ENCODE measurements around the gene NEGR1. TPM values are rescaled to one million over a fixed set of nuclear protein-coding genes. Genes with fewer than 3 reads are reported as not detected.

The NEGR1 gene
- total RNA-seq, 2 experiments from 2014 or later = not detected

- no peak overlapping the region for H3K4me3 Mint-ChIP-seq
- H3K27me3 Mint-ChIP-seq = no peaks in the 10 kb centered on the region
- ChIA-PET POLR2A (no interaction called here), CTCF (no interaction called here)
- no peak for DNase-seq
- no peaks in the 10 kb centered on the region for H3K36me3 Mint-ChIP-seq (ENCODE audit: low read depth)
- no peak overlapping the region for H3K27ac Mint-ChIP-seq
- no peaks in the 10 kb centered on the region for H3K4me1 Mint-ChIP-seq
- peaks cover 6% of the 10 kb centered on the region for H3K9me3 Mint-ChIP-seq
Observed at GRCh38 chr1:71861022-71861421, 421.3 kb downstream of the NEGR1 start.

- no peak overlapping the region for H3K27ac Mint-ChIP-seq
- POLR2A ChIA-PET = no interaction called here
- DNase-seq = no peak
- no peaks in the 10 kb centered on the region for H3K27me3 Mint-ChIP-seq
- CTCF ChIA-PET = no interaction called here
- peaks cover 6% of the 10 kb centered on the region for H3K9me3 Mint-ChIP-seq
- no peak overlapping the region for H3K4me3 Mint-ChIP-seq
- no peaks in the 10 kb centered on the region for H3K36me3 Mint-ChIP-seq (ENCODE audit: low read depth)
- no peaks in the 10 kb centered on the region for H3K4me1 Mint-ChIP-seq
Observed at GRCh38 chr1:71859806-71860205, 422.5 kb downstream of the NEGR1 start.

- no peak overlapping the region for H3K4me3 Mint-ChIP-seq
- ChIA-PET CTCF (no interaction called here), POLR2A (no interaction called here)
- H3K4me1 Mint-ChIP-seq = no peaks in the 10 kb centered on the region
- DNase-seq = no peak
- H3K36me3 Mint-ChIP-seq (ENCODE audit: low read depth) = no peaks in the 10 kb centered on the region
- H3K27ac Mint-ChIP-seq = no peak overlapping the region
- H3K27me3 Mint-ChIP-seq = no peaks in the 10 kb centered on the region
- no peaks in the 10 kb centered on the region for H3K9me3 Mint-ChIP-seq
Observed at GRCh38 chr1:71857862-71858261, 424.5 kb downstream of the NEGR1 start.

- CTCF ChIA-PET = no interaction called here
- no peaks in the 10 kb centered on the region for H3K27me3 Mint-ChIP-seq
Observed at GRCh38 chr1:71853360-71853759, 429.0 kb downstream of the NEGR1 start.

GRCh38 chr1:71850936-71851335 is 431.4 kb downstream of the NEGR1 start:
- Mint-ChIP-seq H3K9me3 (peaks cover 3% of the 10 kb centered on the region), H3K36me3 (ENCODE audit: low read depth) (no peaks in the 10 kb centered on the region), H3K27me3 (no peaks in the 10 kb centered on the region), H3K4me3 (no peak overlapping the region), H3K27ac (no peak overlapping the region), H3K4me1 (no peaks in the 10 kb centered on the region)
- no peak for DNase-seq
- POLR2A ChIA-PET = no interaction called here
- CTCF ChIA-PET = no interaction called here

More at GRCh38 chr1:71853360-71853759, 429.0 kb downstream of the NEGR1 start:
- peaks cover 3% of the 10 kb centered on the region for H3K9me3 Mint-ChIP-seq
- no peaks in the 10 kb centered on the region for H3K36me3 Mint-ChIP-seq (ENCODE audit: low read depth)
- H3K27ac Mint-ChIP-seq = no peak overlapping the region
- POLR2A ChIA-PET = no interaction called here
- no peaks in the 10 kb centered on the region for H3K4me1 Mint-ChIP-seq
- DNase-seq = no peak
- H3K4me3 Mint-ChIP-seq = no peak overlapping the region

- DNase-seq = no peak
- H3K27ac Mint-ChIP-seq = no peak overlapping the region
- no peaks in the 10 kb centered on the region for H3K36me3 Mint-ChIP-seq (ENCODE audit: low read depth)
- ChIA-PET CTCF (no interaction called here), POLR2A (no interaction called here)
- H3K27me3 Mint-ChIP-seq = no peaks in the 10 kb centered on the region
- H3K9me3 Mint-ChIP-seq = peaks cover 3% of the 10 kb centered on the region
- H3K4me3 Mint-ChIP-seq = no peak overlapping the region
- H3K4me1 Mint-ChIP-seq = no peaks in the 10 kb centered on the region
Observed at GRCh38 chr1:71850515-71850914, 431.8 kb downstream of the NEGR1 start.

GRCh38 chr1:71843012-71843411 is 439.3 kb downstream of the NEGR1 start:
- no peaks in the 10 kb centered on the region for H3K36me3 Mint-ChIP-seq (ENCODE audit: low read depth)
- no peaks in the 10 kb centered on the region for H3K27me3 Mint-ChIP-seq
- no peaks in the 10 kb centered on the region for H3K4me1 Mint-ChIP-seq
- DNase-seq = no peak
- no peak overlapping the region for H3K4me3 Mint-ChIP-seq
- CTCF ChIA-PET = no interaction called here
- no peaks in the 10 kb centered on the region for H3K9me3 Mint-ChIP-seq
- H3K27ac Mint-ChIP-seq = no peak overlapping the region
- POLR2A ChIA-PET = no interaction called here

GRCh38 chr1:71839876-71840275 is 442.5 kb downstream of the NEGR1 start:
- Mint-ChIP-seq H3K27ac (no peak overlapping the region), H3K27me3 (no peaks in the 10 kb centered on the region), H3K9me3 (no peaks in the 10 kb centered on the region), H3K4me3 (no peak overlapping the region), H3K4me1 (no peaks in the 10 kb centered on the region), H3K36me3 (ENCODE audit: low read depth) (no peaks in the 10 kb centered on the region)
- no peak for DNase-seq
- ChIA-PET CTCF (no interaction called here), POLR2A (no interaction called here)

GRCh38 chr1:71836904-71837303 is 445.4 kb downstream of the NEGR1 start:
- ChIA-PET CTCF (no interaction called here), POLR2A (no interaction called here)
- Mint-ChIP-seq H3K4me1 (no peaks in the 10 kb centered on the region), H3K27me3 (no peaks in the 10 kb centered on the region), H3K9me3 (peaks cover 6% of the 10 kb centered on the region), H3K36me3 (ENCODE audit: low read depth) (no peaks in the 10 kb centered on the region), H3K27ac (no peak overlapping the region), H3K4me3 (no peak overlapping the region)
- DNase-seq = no peak

GRCh38 chr1:71835442-71835813 is 446.9 kb downstream of the NEGR1 start:
- CTCF ChIA-PET = no interaction called here

GRCh38 chr1:71834601-71835441 is 447.5 kb downstream of the NEGR1 start:
- no peak overlapping the region for H3K4me3 Mint-ChIP-seq
- H3K4me1 Mint-ChIP-seq = no peaks in the 10 kb centered on the region
- no peak overlapping the region for H3K27ac Mint-ChIP-seq
- H3K36me3 Mint-ChIP-seq (ENCODE audit: low read depth) = no peaks in the 10 kb centered on the region
- POLR2A ChIA-PET = no interaction called here
- CTCF ChIA-PET = no interaction called here
- no peaks in the 10 kb centered on the region for H3K27me3 Mint-ChIP-seq
- no peak for DNase-seq
- H3K9me3 Mint-ChIP-seq = peaks cover 9% of the 10 kb centered on the region

More at GRCh38 chr1:71835442-71835813, 446.9 kb downstream of the NEGR1 start:
- H3K27ac Mint-ChIP-seq = no peak overlapping the region
- H3K9me3 Mint-ChIP-seq = peaks cover 8% of the 10 kb centered on the region
- no peak overlapping the region for H3K4me3 Mint-ChIP-seq
- no peaks in the 10 kb centered on the region for H3K27me3 Mint-ChIP-seq
- POLR2A ChIA-PET = no interaction called here
- no peaks in the 10 kb centered on the region for H3K36me3 Mint-ChIP-seq (ENCODE audit: low read depth)
- H3K4me1 Mint-ChIP-seq = no peaks in the 10 kb centered on the region
- DNase-seq = no peak

- Mint-ChIP-seq H3K9me3 (peaks cover 15% of the 10 kb centered on the region), H3K27me3 (no peaks in the 10 kb centered on the region), H3K4me3 (no peak overlapping the region), H3K36me3 (ENCODE audit: low read depth) (no peaks in the 10 kb centered on the region), H3K27ac (no peak overlapping the region), H3K4me1 (no peaks in the 10 kb centered on the region)
- POLR2A ChIA-PET = no interaction called here
- DNase-seq = no peak
- CTCF ChIA-PET = no interaction called here
Observed at GRCh38 chr1:71831646-71832045, 450.7 kb downstream of the NEGR1 start.

GRCh38 chr1:71829346-71829745 is 453.0 kb downstream of the NEGR1 start:
- Mint-ChIP-seq H3K27me3 (no peaks in the 10 kb centered on the region), H3K9me3 (peaks cover 14% of the 10 kb centered on the region), H3K36me3 (ENCODE audit: low read depth) (no peaks in the 10 kb centered on the region), H3K4me1 (no peaks in the 10 kb centered on the region), H3K27ac (no peak overlapping the region), H3K4me3 (no peak overlapping the region)
- ChIA-PET CTCF (no interaction called here), POLR2A (no interaction called here)
- no peak for DNase-seq

GRCh38 chr1:71828431-71829012 is 453.8 kb downstream of the NEGR1 start:
- H3K9me3 Mint-ChIP-seq = peaks cover 13% of the 10 kb centered on the region
- no peak for DNase-seq
- H3K27me3 Mint-ChIP-seq = no peaks in the 10 kb centered on the region
- ChIA-PET POLR2A (no interaction called here), CTCF (no interaction called here)
- no peaks in the 10 kb centered on the region for H3K36me3 Mint-ChIP-seq (ENCODE audit: low read depth)
- no peaks in the 10 kb centered on the region for H3K4me1 Mint-ChIP-seq
- H3K27ac Mint-ChIP-seq = no peak overlapping the region
- no peak overlapping the region for H3K4me3 Mint-ChIP-seq
